Adrenal gland (tissue), 5 donors: ENCODE data around the gene TMOD1.
"Not testable (repeated sequence)": the region's sequence is repeated elsewhere in the genome, so short reads cannot be mapped to it uniquely, and the experiment has no call there.

Source experiments
- CTCF ChIP-seq, 6 experiments: fragments of 450-650 bp in 4 of 6; fragments of 200-600 bp in 2 of 6; sonication (generic) in 1 of 6; IDR thresholded peaks; 1 replicate in 5 of 6; 2 replicates in 1 of 6; pipeline versions ENCODE4 v1.5.1 to v1.8.0; 2016 to 2021; ENCODE audit warnings: antibody characterized with exemption in 6 of 6, mild to moderate bottlenecking in 2 of 6, moderate library complexity in 1 of 6
- POLR2A ChIP-seq, 2 donors: fragments of 450-650 bp; IDR thresholded peaks; one replicate each; pipeline ENCODE4 v1.6.1; 2017; ENCODE audit warnings: antibody characterized with exemption in 2 of 2, mild to moderate bottlenecking in 2 of 2, moderate library complexity in 1 of 2
- donor health status: DM: no; HTN: no; CAD: no.

- TF ChIP-seq CTCF, POLR2A (IDR thresholded peaks at IDR 0.05): not testable (repeated sequence)
Observed at GRCh38 chr9:97456841-97457240, 44.6 kb upstream of the TMOD1 start.
